ENCODE results near the gene AGAP1.

AGAP1 gene

GRCh38 chr2:236160366-236161081, 666.7 kb downstream of the AGAP1 start:
- no peak for DNase-seq (ENCODE audit: low read depth)

GRCh38 chr2:236161082-236161462, 667.2 kb downstream of the AGAP1 start:
- DNase-seq (ENCODE audit: low read depth) = no peak

GRCh38 chr2:236161531-236161930, 667.7 kb downstream of the AGAP1 start:
- DNase-seq (ENCODE audit: low read depth) = no peak

GRCh38 chr2:236162031-236162845, 668.4 kb downstream of the AGAP1 start:
- no peak for DNase-seq (ENCODE audit: low read depth)

- no peak for DNase-seq (ENCODE audit: low read depth)
Observed at GRCh38 chr2:236162882-236163470, 669.1 kb downstream of the AGAP1 start.

DNA sequence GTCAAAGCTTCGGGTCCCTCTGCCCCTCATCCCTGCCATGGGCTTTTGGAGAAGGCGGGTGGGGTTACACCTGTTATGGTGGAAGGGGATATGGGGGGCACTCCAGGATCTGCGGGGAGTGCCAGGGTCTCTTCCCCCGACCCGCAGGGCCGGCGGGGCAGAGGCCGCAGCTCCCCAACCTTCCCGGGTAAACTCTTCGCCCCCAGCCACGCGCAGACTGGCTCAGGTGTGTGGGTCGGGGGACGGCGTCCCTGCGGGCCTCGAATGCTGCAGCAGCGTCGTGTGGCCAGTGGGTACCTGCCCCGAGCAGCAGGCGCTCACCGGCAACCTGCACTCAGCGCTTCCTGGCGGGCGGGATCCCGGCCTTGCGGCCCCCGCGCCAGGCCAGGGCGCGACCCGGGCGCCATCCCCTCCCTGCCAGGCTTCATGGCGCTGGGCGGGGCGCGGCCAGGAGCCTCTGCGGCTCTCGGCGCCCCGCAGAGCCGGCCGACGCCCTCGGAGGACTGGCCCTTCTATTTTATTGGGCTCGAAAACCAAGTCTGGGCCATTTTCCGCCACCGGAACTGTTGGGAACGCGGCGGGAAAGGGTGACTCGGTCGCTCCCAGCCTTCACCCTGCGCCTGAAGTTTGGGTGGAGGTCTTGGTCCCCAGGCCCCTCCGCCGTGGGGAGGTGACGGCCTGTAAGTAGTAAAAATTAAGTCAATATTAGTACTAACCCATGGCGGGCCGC, 669.8 kb downstream of the AGAP1 start:
- no peak for DNase-seq (ENCODE audit: low read depth)

GRCh38 chr2:236164201-236164924, 670.5 kb downstream of the AGAP1 start:
- no peak for DNase-seq (ENCODE audit: low read depth)

- DNase-seq (ENCODE audit: low read depth) = no peak
Observed at GRCh38 chr2:236164925-236165841, 671.3 kb downstream of the AGAP1 start.

DNA sequence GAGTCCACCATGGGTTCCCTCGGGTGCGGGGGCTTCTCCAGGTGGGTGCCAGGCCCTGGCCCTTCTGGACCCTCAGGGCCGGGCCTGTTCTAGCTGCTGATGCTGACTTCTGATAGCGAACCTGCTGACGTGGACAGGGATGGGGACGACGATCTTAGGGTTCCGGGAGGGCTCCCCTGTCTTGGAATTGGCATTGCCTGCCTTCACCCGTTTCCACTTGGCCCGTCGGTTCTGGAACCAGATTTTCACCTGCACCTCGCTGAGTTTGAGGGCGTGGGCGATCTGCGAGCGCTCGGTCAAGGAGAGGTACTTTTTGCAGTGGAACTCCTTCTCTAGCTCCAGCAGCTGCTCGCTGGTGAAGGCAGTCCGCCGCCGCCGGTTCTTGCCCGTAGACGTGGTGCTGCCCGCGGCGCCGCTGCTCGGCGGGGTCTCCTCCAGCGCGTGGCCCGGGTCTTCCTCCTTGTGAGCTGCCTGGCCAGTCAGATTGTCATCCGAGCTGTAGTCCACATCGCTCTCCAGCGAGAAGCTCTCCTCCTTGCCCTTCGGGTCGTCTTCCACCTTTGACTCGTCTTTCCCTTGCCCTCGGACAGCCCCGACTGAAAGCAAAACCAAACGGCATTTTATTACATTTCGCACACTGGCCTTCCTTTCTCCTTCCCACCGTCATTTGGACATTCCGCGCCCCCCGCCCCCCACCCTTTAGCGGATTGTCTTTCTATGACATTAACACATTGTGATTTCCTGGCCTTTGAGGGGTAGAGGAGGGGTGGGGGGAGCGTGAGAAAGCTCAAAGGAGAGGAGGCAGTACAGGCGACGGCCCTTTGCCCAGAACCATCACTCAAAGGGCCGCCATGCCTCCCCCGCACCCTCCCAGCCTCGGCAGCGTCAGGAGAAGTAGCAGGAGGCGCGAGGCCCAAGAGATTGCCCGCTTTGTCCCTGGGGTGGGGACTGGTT, 672.3 kb downstream of the AGAP1 start:
- DNase-seq (ENCODE audit: low read depth) = no peak

GRCh38 chr2:236166796-236167296, 673.0 kb downstream of the AGAP1 start:
- no peak for DNase-seq (ENCODE audit: low read depth)

DNA sequence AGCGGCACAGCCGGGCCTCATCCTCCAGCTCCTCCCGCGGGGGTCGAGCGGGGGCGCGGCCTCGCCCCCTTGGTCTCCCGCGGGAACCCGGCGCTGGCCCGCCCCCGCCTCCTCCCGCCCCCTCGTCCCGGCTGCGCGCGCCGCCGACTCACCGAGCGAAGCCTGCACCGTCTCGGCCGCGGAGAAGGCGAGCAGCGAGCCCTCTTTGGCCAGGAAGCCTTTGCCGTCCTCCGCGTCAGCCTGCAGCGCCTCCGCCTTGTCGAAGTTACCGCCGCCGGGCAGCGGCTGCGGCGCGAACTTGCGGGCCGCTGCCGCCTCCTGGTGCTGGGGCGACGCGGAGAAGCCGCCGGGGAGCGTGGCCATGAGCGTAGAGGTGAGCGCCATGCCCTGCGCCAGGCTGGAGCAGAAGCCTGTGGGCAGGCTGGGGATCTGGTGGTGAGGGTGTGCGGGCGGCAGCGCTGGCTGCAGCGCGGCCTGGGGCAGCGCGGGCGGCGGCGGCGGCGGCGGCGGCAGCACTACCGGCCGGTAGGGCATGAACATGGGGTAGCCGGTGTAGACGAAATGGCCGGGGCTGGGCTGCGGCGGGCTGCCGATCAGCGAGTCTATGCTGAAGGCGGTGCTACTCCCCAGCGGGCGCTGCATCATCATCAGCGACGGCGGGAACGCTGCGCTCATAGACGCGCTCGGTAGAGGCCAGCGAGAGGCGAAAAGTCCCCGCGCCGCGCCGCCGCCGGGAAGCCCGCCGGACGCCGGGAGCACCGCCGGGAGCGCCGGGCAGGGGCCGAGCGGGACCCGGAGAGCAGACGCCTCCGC, 673.7 kb downstream of the AGAP1 start:
- DNase-seq (ENCODE audit: low read depth) = no peak

DNA sequence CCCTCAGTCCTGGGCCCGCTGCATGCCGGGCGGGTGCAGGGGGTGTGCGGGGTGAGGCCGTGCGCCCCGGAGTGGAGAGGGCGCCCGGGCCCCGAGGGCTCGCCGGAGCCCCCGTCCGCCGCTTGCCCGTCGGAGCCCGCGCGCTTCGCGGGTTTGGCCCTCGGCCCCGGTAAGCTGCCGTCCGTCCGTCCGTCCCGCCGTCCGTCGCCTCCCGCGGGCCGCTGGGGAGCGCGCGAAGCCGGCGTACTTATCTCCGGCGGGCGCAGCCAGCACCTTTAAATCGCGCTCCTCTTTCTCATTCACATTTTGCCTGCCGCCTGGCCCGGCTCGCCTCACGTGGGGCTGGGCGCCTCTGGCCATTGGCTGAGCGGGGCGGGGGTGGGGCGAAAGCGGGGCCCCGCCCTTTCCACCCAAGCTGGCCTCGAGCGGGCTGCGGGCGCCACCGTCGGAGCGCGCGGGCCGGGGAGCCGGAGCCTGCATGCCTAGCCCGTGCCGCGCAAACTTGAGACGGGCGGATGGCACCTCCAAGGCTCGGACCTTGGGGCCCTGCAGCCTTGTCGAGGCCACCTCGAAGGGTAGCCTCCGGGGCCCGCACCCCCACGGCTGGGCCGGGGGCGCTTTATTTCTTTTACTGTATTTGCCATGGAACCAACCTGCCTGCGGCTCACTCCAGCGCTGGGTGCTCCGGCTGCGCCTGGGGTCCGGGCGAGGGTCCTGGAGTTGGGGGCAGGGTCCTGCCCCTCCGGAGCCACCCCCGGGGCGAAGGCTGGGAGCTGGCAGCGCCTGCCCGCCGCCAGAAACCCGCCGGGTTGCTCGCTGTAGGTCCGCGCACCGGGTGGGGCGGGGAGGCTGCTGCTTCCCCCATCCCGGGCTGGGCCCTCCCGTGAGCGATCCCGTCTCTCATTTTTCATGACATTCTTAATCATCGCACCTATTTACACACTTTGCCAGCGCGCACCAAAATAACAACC, 674.6 kb downstream of the AGAP1 start, which contains the start of gene GBX2:
Gene GBX2, minus strand, starts transcription at position 277 of the 971 bp plus-strand sequence. CDS start 415 bp downstream, outside the sequence.
- no peak for DNase-seq (ENCODE audit: low read depth)

DNA sequence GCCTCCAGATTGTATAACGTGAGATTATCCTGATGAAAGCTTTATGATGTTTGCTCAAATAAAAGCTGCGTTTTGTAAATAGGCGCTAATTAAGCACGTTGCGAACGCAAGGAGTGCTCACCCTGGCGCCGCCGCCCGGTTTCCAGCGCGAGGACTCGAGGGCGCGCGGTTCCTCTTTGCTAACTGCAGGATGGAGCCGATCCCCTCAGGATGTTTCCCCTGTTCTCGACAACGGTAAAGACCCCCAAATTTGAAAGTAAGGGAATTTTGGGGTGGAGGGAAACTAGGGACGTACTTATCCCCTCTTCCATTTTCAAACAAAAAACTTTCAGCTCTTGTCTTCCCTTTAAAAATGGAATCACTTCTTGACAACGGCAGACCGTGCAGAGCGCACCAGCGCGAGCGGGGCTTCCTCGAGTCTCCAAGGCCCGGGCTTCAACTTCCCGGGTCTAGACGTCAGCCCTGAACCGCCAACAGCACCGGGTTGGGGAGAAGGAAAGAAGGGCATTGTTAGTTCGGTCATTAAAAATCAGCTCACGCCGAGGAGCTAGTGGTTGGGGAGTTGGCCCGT, 675.4 kb downstream of the AGAP1 start:
- DNase-seq (ENCODE audit: low read depth) = no peak

DNA sequence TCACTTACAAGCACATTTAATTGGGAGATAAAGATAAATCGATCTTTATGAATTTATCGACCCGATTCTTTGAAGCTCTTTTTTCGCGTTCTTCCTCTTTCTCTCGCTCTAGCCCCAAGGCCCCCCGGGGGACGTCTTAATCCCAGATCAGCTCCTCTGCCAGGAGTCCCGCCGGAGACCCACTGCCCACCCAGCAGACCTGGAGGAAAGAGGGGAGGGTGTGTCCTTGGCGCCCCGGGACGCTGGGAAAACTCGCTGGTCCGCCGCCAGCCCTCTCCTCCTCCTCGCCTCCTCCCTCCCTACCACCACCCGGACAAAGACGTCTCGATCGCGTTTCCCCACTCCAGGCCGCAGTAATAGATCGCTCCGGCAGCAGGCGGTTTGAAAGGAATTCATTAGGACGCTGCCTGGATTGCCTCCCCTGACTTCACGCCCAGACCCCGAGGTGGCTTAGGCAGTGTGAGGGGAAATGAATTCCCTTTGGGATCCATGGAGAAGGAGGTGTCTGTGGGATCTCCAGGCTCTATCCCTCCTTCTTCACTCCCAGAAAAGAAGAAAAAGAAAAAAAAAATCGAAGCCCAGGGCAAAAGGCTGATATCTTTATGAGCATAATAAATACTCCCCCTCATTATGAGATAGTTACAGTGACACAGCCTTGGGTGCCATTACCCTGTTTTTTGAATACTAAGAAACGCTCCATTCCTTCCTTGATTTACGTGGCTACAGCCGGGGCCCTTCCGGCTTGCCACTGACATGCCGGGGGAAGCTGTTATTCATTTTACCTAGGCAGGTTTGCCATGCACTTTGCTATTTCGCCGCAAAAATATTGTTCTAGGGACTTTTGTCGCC, 676.1 kb downstream of the AGAP1 start:
- no peak for DNase-seq (ENCODE audit: low read depth)

DNA sequence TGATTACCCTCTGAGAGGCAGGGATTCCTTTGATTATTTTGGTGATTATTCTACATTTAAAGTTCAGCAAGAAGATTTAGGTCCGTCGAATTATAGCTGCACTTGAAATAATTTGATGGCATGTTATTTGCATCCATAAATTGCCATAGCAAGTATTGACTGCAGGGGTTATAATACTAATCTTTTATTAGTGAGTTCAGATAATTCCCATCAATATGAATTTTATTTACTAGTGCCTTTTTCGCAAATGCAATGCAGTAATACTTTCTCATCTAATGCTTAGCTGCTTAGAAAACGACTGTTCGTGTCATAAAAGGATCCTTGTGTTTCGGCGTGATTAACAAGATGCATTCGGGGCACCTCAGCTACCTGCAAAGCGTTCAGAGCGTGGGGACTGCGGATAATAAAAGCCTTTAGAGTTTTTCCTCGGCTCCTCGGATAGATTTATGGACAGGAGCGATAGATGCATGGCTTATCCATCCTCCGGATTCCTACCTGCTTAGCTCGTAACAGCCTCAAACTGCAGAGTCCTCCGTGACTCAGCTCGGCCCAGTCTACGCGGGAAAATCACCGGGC, 676.8 kb downstream of the AGAP1 start:
- DNase-seq (ENCODE audit: low read depth) = no peak
